Stimulated activated naive CD8-positive, alpha-beta T cell treated with anti-CD3 and anti-CD28 coated beads, Interleukin-15, Interleukin-2, amounts not matched to agents 100 ng/mL and 50 ng/mL, for 24 hours (primary cell): Measurements from ENCODE around the gene KRT39.
"Not testable (repeated sequence)": the region's sequence is repeated elsewhere in the genome, so short reads cannot be mapped to it uniquely, and the experiment has no call there.

Experiments used
- H3K27ac Mint-ChIP-seq: one replicate; pipeline ENCODE4 v1.8.0; 2021; ENCODE audit warnings: mild to moderate bottlenecking, mixed read lengths
- H3K27me3 Mint-ChIP-seq: one replicate; pipeline ENCODE4 v1.8.0; 2021; ENCODE audit warnings: mixed read lengths
- H3K36me3 Mint-ChIP-seq: one replicate; pipeline ENCODE4 v1.8.0; 2021; ENCODE audit warnings: low read depth, mixed read lengths
- H3K4me1 Mint-ChIP-seq: one replicate; pipeline ENCODE4 v1.8.0; 2021; ENCODE audit warnings: low read depth, mixed read lengths
- H3K4me3 Mint-ChIP-seq: one replicate; pipeline ENCODE4 v1.8.0; 2021; ENCODE audit warnings: mild to moderate bottlenecking, mixed read lengths
- H3K9me3 Mint-ChIP-seq: one replicate; pipeline ENCODE4 v1.8.0; 2021; ENCODE audit warnings: mixed read lengths

The KRT39 gene

GRCh38 chr17:40966848-40967247 is at the start of gene KRT39:
Gene KRT39 (minus strand): TSS chr17:40966948. CDS start chr17:40966856, 92 bp downstream.
- peaks cover 10% of the 10 kb centered on the region for H3K27me3 Mint-ChIP-seq
- no peaks in the 10 kb centered on the region for H3K4me1 Mint-ChIP-seq
- no peaks in the 10 kb centered on the region for H3K36me3 Mint-ChIP-seq
- no peaks in the 10 kb centered on the region for H3K9me3 Mint-ChIP-seq
- no peak within 1 kb of the TSS for H3K27ac Mint-ChIP-seq
- no peak within 1 kb of the TSS for H3K4me3 Mint-ChIP-seq

DNA sequence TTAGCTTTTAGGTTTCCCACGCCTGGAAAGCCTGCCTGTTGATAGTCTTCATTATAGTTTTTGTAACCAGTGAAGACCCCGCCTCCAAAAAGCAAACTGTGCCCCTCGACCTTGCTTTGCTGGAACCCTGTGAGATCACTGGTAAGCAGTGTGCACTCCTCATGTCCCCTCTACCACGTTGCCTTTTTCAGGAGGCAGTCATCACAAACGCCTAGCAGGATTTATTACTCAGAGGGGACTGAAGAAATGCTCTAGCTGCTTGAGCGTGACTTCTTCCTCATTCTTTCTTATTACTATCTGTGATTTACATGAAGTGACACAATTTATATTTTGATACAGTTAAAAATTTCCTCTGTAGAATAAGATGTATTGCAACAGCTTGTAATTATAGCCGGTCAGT is 48.7 kb upstream of the KRT39 start:
- no peaks in the 10 kb centered on the region for H3K4me1 Mint-ChIP-seq
- no peaks in the 10 kb centered on the region for H3K36me3 Mint-ChIP-seq
- no peaks in the 10 kb centered on the region for H3K9me3 Mint-ChIP-seq
- H3K4me3 Mint-ChIP-seq = no peak overlapping the region
- H3K27ac Mint-ChIP-seq = no peak overlapping the region
- H3K27me3 Mint-ChIP-seq = peaks cover 6% of the 10 kb centered on the region

DNA sequence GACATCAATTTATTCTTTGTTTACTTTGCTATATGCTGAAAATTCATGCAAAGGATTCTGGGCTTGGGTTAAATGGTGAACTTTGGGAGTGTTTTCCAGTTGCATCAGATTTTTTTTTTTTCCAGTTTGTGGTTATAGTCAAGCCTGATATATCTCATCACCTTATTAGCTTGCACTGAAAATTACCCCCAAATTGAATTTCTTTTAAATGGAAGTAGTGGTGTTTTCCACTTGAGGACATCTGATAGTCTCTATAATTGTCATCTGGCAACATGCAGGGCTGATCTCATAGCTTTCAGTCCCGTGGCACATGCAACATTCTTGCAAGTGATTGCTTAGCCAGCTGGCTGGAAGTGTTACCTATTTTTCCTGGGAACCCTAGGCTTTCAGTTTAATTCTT is 46.9 kb upstream of the KRT39 start:
- Mint-ChIP-seq H3K4me1 (no peaks in the 10 kb centered on the region), H3K27ac (no peak overlapping the region), H3K27me3 (peaks cover 6% of the 10 kb centered on the region), H3K9me3 (no peaks in the 10 kb centered on the region), H3K36me3 (no peaks in the 10 kb centered on the region), H3K4me3 (no peak overlapping the region)

- Mint-ChIP-seq H3K4me3 (no peak overlapping the region), H3K27ac (no peak overlapping the region), H3K4me1 (no peaks in the 10 kb centered on the region), H3K9me3 (no peaks in the 10 kb centered on the region), H3K36me3 (no peaks in the 10 kb centered on the region), H3K27me3 (peaks cover 6% of the 10 kb centered on the region)
Measured at GRCh38 chr17:41013181-41013580, 46.4 kb upstream of the KRT39 start.

- Mint-ChIP-seq H3K4me3 (no peak overlapping the region), H3K27me3 (peaks cover 6% of the 10 kb centered on the region), H3K4me1 (no peaks in the 10 kb centered on the region), H3K36me3 (no peaks in the 10 kb centered on the region), H3K27ac (no peak overlapping the region), H3K9me3 (no peaks in the 10 kb centered on the region)
Measured at GRCh38 chr17:41012326-41013120, 45.8 kb upstream of the KRT39 start.

- Mint-ChIP-seq H3K27me3 (peaks cover 1% of the 10 kb centered on the region), H3K36me3 (no peaks in the 10 kb centered on the region), H3K4me3 (no peak overlapping the region), H3K27ac (no peak overlapping the region), H3K9me3 (no peaks in the 10 kb centered on the region), H3K4me1 (no peaks in the 10 kb centered on the region)
Measured at GRCh38 chr17:41010441-41010840, 43.7 kb upstream of the KRT39 start.

GRCh38 chr17:41009936-41010335 is 43.2 kb upstream of the KRT39 start:
- no peak overlapping the region for H3K4me3 Mint-ChIP-seq
- H3K4me1 Mint-ChIP-seq = no peaks in the 10 kb centered on the region
- no peak overlapping the region for H3K27ac Mint-ChIP-seq
- no peaks in the 10 kb centered on the region for H3K27me3 Mint-ChIP-seq
- no peaks in the 10 kb centered on the region for H3K36me3 Mint-ChIP-seq
- H3K9me3 Mint-ChIP-seq = no peaks in the 10 kb centered on the region

GRCh38 chr17:41009301-41009760 is 42.6 kb upstream of the KRT39 start:
- H3K27me3 Mint-ChIP-seq = no peaks in the 10 kb centered on the region
- no peak overlapping the region for H3K4me3 Mint-ChIP-seq
- no peaks in the 10 kb centered on the region for H3K9me3 Mint-ChIP-seq
- H3K36me3 Mint-ChIP-seq = no peaks in the 10 kb centered on the region
- H3K27ac Mint-ChIP-seq = no peak overlapping the region
- H3K4me1 Mint-ChIP-seq = no peaks in the 10 kb centered on the region

- no peaks in the 10 kb centered on the region for H3K9me3 Mint-ChIP-seq
- H3K27ac Mint-ChIP-seq = no peak within 1 kb of the TSS
- H3K27me3 Mint-ChIP-seq = peaks cover 4% of the 10 kb centered on the region
Measured at GRCh38 chr17:41008811-41009210, 42.1 kb upstream of the KRT39 start, which contains the start of gene KRTAP3-1. Gene KRTAP3-1 (minus strand): TSS chr17:41009128. CDS start chr17:41009074, 54 bp downstream.

DNA sequence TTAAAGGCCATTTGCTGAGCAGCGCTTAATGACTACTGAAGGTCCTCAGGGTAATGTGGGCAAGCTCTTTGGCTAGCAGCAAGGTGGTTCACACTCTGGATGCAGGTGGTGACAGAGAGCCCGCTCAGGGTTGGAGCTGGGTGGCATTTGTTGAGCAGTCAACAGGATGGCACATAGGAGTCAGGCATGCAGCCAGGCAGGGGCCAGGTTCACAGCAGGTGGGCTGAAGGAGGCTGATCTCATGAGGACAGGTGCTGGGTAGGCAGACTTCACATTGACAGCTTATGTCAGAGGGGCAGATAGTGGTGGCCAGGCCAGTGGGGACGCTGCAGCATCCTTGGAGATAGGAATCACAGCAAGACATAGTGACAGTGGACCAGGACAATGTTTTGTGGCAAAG is 37.6 kb upstream of the KRT39 start:
- H3K27me3 Mint-ChIP-seq = peaks cover 20% of the 10 kb centered on the region
- H3K4me3 Mint-ChIP-seq = no peak overlapping the region
- H3K4me1 Mint-ChIP-seq = no peaks in the 10 kb centered on the region
- no peak overlapping the region for H3K27ac Mint-ChIP-seq
- H3K9me3 Mint-ChIP-seq = no peaks in the 10 kb centered on the region
- H3K36me3 Mint-ChIP-seq = no peaks in the 10 kb centered on the region

More at GRCh38 chr17:41008811-41009210, 42.1 kb upstream of the KRT39 start, which contains the start of gene KRTAP3-1:
- H3K4me1 Mint-ChIP-seq = no peaks in the 10 kb centered on the region
- no peak within 1 kb of the TSS for H3K4me3 Mint-ChIP-seq
- H3K36me3 Mint-ChIP-seq = no peaks in the 10 kb centered on the region

GRCh38 chr17:41003926-41004325 is 37.2 kb upstream of the KRT39 start:
- H3K27me3 Mint-ChIP-seq = peaks cover 24% of the 10 kb centered on the region
- no peak overlapping the region for H3K27ac Mint-ChIP-seq
- no peak overlapping the region for H3K4me3 Mint-ChIP-seq
- no peaks in the 10 kb centered on the region for H3K36me3 Mint-ChIP-seq
- H3K9me3 Mint-ChIP-seq = no peaks in the 10 kb centered on the region
- H3K4me1 Mint-ChIP-seq = no peaks in the 10 kb centered on the region

DNA sequence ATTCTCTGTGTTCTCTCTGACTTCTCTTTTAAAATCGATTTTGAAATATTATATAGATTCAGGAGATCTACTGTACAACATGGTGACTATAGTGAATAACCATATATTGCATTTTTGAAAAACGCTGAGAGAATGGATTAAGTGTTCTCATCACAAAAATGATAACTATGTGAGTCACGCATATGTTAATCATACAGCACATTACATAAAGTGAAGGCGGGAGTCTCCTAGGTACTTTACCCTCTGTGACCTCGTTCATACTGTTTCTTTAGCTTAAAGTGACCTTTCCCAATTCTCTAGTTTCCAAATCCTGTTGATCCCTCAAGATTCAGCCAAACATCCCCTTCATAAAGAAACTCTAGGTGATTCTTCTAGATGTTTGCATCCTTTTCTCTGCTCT is 36.1 kb upstream of the KRT39 start:
- Mint-ChIP-seq H3K27me3 (peaks cover 33% of the 10 kb centered on the region), H3K36me3 (no peaks in the 10 kb centered on the region), H3K27ac (no peak overlapping the region), H3K4me3 (no peak overlapping the region), H3K4me1 (no peaks in the 10 kb centered on the region), H3K9me3 (no peaks in the 10 kb centered on the region)

DNA sequence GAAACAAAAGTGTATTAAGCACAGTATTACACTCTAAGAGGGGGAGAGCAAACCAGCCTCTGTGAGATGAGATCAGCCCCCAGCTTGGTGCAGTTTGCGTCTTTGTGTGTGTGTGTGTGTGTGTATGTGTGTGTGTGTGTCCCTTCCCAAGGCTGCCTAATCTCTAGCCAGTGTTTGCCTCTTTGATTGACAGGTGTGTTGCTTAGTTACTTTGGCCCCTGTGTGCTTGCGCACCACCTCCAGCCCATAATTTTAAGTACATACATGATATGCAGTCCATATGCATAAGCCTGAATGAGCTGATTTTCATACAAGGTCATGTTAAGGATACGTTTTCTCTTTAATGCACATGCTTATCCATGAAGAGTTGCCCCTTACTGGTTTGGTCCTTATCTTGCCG is 35.0 kb upstream of the KRT39 start:
- no peak overlapping the region for H3K27ac Mint-ChIP-seq
- no peaks in the 10 kb centered on the region for H3K4me1 Mint-ChIP-seq
- H3K9me3 Mint-ChIP-seq = no peaks in the 10 kb centered on the region
- no peak overlapping the region for H3K4me3 Mint-ChIP-seq
- H3K36me3 Mint-ChIP-seq = no peaks in the 10 kb centered on the region
- peaks cover 41% of the 10 kb centered on the region for H3K27me3 Mint-ChIP-seq

- H3K27me3 Mint-ChIP-seq = peaks cover 50% of the 10 kb centered on the region
- H3K9me3 Mint-ChIP-seq, H3K27ac Mint-ChIP-seq, H3K36me3 Mint-ChIP-seq, H3K4me3 Mint-ChIP-seq, H3K4me1 Mint-ChIP-seq: not testable (repeated sequence)
Measured at GRCh38 chr17:40999563-40999962, 32.8 kb upstream of the KRT39 start, which contains the start of gene KRTAP3-2. Gene KRTAP3-2 (minus strand): TSS chr17:40999906. CDS start chr17:40999853, 53 bp downstream.

- Mint-ChIP-seq H3K4me1 (no peaks in the 10 kb centered on the region), H3K27me3 (peaks cover 54% of the 10 kb centered on the region), H3K36me3 (no peaks in the 10 kb centered on the region), H3K4me3 (no peak overlapping the region), H3K9me3 (no peaks in the 10 kb centered on the region), H3K27ac (no peak overlapping the region)
Measured at GRCh38 chr17:40997361-40997760, 30.6 kb upstream of the KRT39 start.

DNA sequence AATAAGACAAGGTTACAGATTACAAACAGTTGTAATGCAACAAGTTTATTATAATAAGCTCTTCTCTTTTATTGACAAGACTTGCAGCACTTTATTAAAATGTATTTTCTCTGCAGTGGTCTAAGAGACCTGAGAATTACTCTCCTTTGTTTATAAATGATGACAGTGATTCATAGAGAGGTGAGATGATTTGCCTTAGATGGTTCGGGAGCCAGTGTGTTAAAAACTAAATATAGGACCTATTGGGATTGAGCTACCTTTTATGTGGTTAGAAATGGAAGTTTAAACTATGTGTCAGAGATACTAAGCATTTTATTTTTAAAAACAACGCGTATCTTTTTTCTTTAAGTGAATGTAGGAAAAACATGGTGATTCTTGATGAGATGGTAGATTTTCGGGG is 30.1 kb upstream of the KRT39 start:
- Mint-ChIP-seq H3K27ac (no peak overlapping the region), H3K9me3 (no peaks in the 10 kb centered on the region), H3K27me3 (peaks cover 56% of the 10 kb centered on the region), H3K36me3 (no peaks in the 10 kb centered on the region), H3K4me3 (no peak overlapping the region), H3K4me1 (no peaks in the 10 kb centered on the region)
